PFSK-1 (cell line): ENCODE results near the gene FAF1.

Experiments used
- FOXP2 ChIP-seq: optimal IDR thresholded peaks from 2 replicates; pipeline ENCODE3; 2011; ENCODE audit warnings: borderline replicate concordance, control low read depth, inconsistent platforms; ENCODE audit not compliant: insufficient read depth; ENCODE audit errors: extremely low read length, extremely low read depth
- POLR2AphosphoS5 ChIP-seq: IDR thresholded peaks from 2 replicates; pipeline ENCODE4 v1.6.1; 2012; ENCODE audit warnings: low read depth, mild to moderate bottlenecking, control low read depth, low read length, moderate library complexity
- SIN3A ChIP-seq: IDR thresholded peaks from 2 replicates; pipeline ENCODE4 v1.6.1; 2012; ENCODE audit warnings: mild to moderate bottlenecking, low read length, moderate library complexity, borderline replicate concordance; ENCODE audit not compliant: insufficient read depth
- TAF1 ChIP-seq: IDR thresholded peaks from 2 replicates; pipeline ENCODE4 v1.6.1; 2012; ENCODE audit warnings: low read length, control low read depth, borderline replicate concordance; ENCODE audit not compliant: insufficient read depth
- TF ChIP-seq, protein P1 (sequence below), 2 experiments: IDR thresholded peaks; 2 replicates each; pipeline versions ENCODE4 v1.6.1 to v1.8.0; 2011 to 2012; ENCODE audit warnings: low read depth in 2 of 2, low read length in 2 of 2, control low read depth in 1 of 2, inconsistent platforms in 1 of 2, mild to moderate bottlenecking in 1 of 2, moderate library complexity in 1 of 2; ENCODE audit not compliant: insufficient read depth in 1 of 2

FAF1 gene

DNA sequence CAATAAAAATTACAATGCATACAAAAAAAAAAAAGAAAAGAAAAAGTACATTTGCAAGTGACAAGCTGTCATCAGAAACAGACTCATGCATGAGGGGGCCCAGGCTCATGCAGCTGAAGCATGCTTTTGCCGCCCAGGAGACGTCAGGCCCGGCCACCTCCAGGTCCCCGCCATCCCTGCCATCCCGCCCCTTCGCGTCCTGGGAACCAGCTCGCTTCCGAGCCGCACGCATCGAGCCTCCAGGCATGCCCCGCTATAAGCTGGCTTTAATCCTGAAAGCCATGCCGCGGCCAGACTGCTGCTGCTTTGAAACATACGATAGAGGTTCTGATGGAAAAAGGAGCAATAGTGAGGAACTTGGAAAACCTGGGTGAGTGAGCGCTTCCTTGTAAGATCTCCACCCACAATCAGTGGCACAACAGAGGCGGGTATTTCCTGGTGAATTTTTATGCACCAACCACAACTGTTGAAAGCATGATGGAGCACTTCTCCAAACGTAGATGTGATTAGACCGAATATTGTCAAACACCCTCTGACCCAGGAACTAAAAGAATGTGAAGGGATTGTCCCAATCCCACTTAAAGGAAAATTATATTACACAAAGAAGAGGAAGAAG, 113.7 kb downstream of the FAF1 start:
- TF ChIP-seq TAF1: no peak
- TF ChIP-seq, protein P1, sequence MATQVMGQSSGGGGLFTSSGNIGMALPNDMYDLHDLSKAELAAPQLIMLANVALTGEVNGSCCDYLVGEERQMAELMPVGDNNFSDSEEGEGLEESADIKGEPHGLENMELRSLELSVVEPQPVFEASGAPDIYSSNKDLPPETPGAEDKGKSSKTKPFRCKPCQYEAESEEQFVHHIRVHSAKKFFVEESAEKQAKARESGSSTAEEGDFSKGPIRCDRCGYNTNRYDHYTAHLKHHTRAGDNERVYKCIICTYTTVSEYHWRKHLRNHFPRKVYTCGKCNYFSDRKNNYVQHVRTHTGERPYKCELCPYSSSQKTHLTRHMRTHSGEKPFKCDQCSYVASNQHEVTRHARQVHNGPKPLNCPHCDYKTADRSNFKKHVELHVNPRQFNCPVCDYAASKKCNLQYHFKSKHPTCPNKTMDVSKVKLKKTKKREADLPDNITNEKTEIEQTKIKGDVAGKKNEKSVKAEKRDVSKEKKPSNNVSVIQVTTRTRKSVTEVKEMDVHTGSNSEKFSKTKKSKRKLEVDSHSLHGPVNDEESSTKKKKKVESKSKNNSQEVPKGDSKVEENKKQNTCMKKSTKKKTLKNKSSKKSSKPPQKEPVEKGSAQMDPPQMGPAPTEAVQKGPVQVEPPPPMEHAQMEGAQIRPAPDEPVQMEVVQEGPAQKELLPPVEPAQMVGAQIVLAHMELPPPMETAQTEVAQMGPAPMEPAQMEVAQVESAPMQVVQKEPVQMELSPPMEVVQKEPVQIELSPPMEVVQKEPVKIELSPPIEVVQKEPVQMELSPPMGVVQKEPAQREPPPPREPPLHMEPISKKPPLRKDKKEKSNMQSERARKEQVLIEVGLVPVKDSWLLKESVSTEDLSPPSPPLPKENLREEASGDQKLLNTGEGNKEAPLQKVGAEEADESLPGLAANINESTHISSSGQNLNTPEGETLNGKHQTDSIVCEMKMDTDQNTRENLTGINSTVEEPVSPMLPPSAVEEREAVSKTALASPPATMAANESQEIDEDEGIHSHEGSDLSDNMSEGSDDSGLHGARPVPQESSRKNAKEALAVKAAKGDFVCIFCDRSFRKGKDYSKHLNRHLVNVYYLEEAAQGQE (IDR thresholded peaks at IDR 0.05; ENCODE audit: insufficient read depth in 1 of 2, low read depth in 2 of 2, low read length in 2 of 2): no peak

DNA sequence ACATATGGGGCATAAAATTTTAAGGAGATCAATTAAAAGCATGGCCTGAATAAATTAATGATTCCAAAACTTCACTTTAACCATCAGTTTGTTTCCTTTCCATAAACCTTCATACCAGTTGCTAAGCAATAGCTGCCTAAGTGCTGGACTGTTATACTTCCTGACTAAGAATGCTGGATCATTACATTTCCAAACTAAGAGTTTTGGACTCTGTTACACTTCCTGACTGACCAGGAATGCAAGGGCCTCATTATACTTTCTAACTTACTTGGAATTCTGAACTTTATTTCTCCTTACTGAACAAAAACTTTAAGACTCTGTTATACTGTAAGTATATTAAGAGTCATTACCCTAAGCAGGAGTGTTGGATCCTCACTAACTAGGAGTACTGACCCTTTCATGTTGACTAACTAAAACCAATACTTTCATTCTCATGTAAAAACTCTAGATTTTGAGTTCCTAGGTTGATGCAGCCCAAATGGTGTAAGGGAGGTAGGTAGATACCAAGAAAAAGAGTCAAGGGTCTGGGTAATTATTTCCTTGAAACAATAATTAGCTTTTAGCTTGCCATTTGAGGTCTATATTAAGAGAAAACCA, 118.2 kb downstream of the FAF1 start:
- TF ChIP-seq, protein P1 (IDR thresholded peaks at IDR 0.05; ENCODE audit: insufficient read depth in 1 of 2, low read depth in 2 of 2, low read length in 2 of 2): no peak
- no peak for TF ChIP-seq POLR2AphosphoS5
- TF ChIP-seq SIN3A: no peak
- TF ChIP-seq TAF1: no peak
- TF ChIP-seq FOXP2: no peak

DNA sequence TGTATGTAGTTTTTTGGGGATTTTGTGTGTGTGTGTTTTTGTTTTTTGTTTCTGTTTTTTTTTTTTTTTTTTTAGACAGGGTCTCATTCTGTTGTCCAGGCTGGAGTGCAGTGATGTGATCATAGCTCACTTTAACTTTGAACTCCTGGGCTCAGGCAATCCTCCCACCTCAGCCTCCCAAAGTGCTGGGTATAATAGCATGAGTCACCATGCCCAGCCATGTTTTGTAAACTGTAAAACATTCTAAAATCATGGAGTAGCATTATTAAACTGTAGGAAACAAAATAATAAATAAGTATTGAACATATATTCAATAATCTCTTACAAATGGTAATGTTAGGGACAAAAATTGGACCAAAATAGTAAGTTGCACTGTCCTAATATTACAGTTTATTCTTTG, 124.0 kb downstream of the FAF1 start:
- TF ChIP-seq FOXP2: no peak
- TF ChIP-seq TAF1: no peak
- TF ChIP-seq SIN3A: no peak
- TF ChIP-seq POLR2AphosphoS5: no peak
- TF ChIP-seq, protein P1 (IDR thresholded peaks at IDR 0.05; ENCODE audit: insufficient read depth in 1 of 2, low read depth in 2 of 2, low read length in 2 of 2): no peak

DNA sequence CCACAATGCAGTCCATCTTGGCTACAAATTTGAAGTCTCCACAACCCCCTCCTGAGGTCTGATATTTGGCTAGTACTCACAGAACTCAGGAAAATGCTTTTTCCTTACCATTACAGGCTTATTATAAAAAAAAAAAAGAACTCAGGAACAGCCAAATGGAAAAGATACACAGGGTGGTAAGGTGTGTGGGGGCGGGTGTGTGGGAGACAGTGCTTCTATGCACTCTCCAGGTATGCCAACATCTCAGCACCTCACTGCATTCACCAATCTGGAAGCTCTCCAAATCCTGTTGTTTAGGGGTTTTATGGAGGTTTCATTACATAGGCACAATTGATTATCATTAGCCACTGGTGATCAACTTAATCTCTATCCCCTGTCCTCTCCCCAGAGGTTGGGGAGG, 126.9 kb downstream of the FAF1 start:
- TF ChIP-seq, protein P1 (IDR thresholded peaks at IDR 0.05; ENCODE audit: insufficient read depth in 1 of 2, low read depth in 2 of 2, low read length in 2 of 2): no peak
- TF ChIP-seq TAF1: no peak
- TF ChIP-seq SIN3A: no peak
- TF ChIP-seq FOXP2: no peak
- no peak for TF ChIP-seq POLR2AphosphoS5

DNA sequence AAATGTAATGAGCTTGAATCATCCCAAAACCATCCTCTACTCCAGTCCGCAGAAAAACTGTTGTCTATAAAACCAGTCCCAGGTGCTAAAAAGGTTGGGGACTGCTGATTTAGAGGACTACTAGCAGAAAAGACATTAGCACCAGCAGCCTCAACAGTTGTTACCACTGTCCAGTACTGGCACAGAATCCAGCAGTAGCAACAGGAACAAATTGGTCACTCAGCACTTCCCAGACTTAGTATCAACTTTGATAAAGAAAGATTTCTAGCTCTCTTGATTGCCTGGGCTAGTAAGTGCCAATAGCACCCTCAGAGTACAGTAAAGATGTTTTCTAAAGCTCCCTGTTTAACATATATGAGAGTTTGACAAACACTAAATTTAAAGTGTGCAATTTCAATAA, 127.9 kb downstream of the FAF1 start:
- no peak for TF ChIP-seq POLR2AphosphoS5
- no peak for TF ChIP-seq TAF1
- no peak for TF ChIP-seq SIN3A
- TF ChIP-seq, protein P1 (IDR thresholded peaks at IDR 0.05; ENCODE audit: insufficient read depth in 1 of 2, low read depth in 2 of 2, low read length in 2 of 2): no peak
- TF ChIP-seq FOXP2: no peak
